Stimulated activated naive CD8-positive, alpha-beta T cell treated with anti-CD3 and anti-CD28 coated beads, Interleukin-15, Interleukin-2, amounts not matched to agents 100 ng/mL and 50 ng/mL, for 24 hours (primary cell): ENCODE data around the gene PCDHGA7.
A peak's percentile ranks its signal among the peaks of the same experiment; 100 is the strongest.
"Not testable (repeated sequence)": the region's sequence is repeated elsewhere in the genome, so short reads cannot be mapped to it uniquely, and the experiment has no call there.

Experiments used
- H3K27ac Mint-ChIP-seq: one replicate; pipeline ENCODE4 v1.8.0; 2021; ENCODE audit warnings: mild to moderate bottlenecking, mixed read lengths
- H3K27me3 Mint-ChIP-seq: one replicate; pipeline ENCODE4 v1.8.0; 2021; ENCODE audit warnings: mixed read lengths
- H3K36me3 Mint-ChIP-seq: one replicate; pipeline ENCODE4 v1.8.0; 2021; ENCODE audit warnings: low read depth, mixed read lengths
- H3K4me1 Mint-ChIP-seq: one replicate; pipeline ENCODE4 v1.8.0; 2021; ENCODE audit warnings: low read depth, mixed read lengths
- H3K4me3 Mint-ChIP-seq: one replicate; pipeline ENCODE4 v1.8.0; 2021; ENCODE audit warnings: mild to moderate bottlenecking, mixed read lengths
- H3K9me3 Mint-ChIP-seq: one replicate; pipeline ENCODE4 v1.8.0; 2021; ENCODE audit warnings: mixed read lengths

PCDHGA7 gene

DNA sequence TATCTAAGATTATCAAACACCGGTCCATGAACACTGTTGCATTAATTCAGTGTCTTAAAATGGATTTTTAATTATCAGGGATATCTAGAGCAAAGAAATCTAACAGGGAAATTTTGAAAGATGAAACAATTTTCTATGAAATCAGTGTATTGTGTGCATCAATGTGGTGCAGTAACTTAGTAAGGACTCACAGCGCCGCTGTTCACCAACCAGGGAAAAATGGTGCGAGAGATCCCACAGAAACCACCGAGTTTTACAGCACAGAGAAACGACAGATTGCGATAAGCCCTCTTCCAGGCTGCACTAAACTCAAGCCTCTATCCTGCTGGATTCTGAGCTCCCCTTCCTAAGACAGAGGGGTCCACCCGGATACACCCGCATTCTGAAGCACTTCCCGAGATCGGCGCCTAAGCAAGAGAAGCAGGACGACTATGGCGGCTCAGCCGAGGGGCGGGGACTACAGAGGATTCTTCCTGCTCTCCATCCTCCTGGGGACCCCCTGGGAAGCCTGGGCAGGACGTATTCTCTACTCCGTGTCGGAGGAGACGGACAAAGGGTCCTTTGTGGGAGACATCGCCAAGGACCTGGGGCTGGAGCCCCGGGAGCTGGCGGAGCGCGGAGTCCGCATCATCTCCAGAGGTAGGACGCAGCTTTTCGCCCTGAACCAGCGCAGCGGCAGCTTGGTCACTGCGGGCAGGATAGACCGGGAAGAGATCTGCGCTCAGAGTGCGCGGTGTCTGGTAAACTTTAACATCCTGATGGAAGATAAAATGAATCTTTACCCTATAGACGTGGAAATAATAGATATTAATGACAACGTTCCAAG lies at the start of gene PCDHGA7:
Gene PCDHGA7, plus strand, starts transcription at position 274 of the 826 bp plus-strand sequence. Its CDS starts 158 bp downstream, at position 432.
- Mint-ChIP-seq H3K27me3 (peaks cover 80% of the 10 kb centered on the region), H3K36me3 (peaks cover 12% of the 10 kb centered on the region), H3K9me3 (peaks cover 32% of the 10 kb centered on the region), H3K4me3 (peak within 1 kb of the TSS; percentile 48), H3K27ac (no peak within 1 kb of the TSS), H3K4me1 (no peaks in the 10 kb centered on the region)

DNA sequence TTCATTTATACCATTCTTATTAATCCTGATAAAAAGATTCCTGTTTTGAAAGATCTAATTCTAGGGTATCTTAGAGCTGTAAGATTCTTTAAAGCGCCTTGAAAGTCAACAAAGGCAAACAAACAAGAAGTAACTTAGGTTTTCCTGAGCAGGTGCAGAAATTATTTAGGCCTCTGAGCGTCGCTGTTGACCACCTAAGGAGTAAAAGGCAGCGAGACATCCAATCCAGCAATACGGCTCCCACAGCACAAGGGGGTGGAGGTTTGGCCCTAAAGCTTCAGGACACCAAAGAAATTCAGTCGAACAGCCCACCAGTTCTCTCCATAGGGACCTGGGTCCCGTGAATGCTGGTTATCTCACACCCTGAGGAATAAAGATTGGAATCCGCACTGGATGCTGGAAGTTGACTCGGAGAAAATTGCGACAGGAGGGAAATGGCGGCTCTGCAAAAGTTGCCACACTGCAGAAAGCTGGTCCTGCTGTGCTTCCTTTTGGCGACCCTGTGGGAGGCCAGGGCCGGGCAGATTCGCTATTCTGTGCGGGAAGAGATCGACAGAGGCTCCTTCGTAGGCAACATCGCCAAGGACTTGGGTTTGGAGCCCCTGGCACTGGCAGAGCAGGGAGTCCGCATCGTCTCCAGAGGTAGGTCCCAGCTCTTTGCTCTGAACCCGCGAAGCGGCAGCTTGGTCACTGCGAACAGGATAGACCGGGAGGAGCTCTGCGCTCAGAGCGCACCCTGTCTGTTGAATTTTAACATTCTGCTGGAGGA lies 43.8 kb upstream of the PCDHGA7 start, which contains the start of gene PCDHGA2:
Gene PCDHGA2, plus strand, starts transcription at position 223 of the 769 bp plus-strand sequence.
- Mint-ChIP-seq H3K9me3 (peaks cover 42% of the 10 kb centered on the region), H3K27me3 (peaks cover 94% of the 10 kb centered on the region), H3K36me3 (peaks cover 28% of the 10 kb centered on the region), H3K4me3 (no peak within 1 kb of the TSS), H3K27ac (no peak within 1 kb of the TSS), H3K4me1 (no peaks in the 10 kb centered on the region)

DNA sequence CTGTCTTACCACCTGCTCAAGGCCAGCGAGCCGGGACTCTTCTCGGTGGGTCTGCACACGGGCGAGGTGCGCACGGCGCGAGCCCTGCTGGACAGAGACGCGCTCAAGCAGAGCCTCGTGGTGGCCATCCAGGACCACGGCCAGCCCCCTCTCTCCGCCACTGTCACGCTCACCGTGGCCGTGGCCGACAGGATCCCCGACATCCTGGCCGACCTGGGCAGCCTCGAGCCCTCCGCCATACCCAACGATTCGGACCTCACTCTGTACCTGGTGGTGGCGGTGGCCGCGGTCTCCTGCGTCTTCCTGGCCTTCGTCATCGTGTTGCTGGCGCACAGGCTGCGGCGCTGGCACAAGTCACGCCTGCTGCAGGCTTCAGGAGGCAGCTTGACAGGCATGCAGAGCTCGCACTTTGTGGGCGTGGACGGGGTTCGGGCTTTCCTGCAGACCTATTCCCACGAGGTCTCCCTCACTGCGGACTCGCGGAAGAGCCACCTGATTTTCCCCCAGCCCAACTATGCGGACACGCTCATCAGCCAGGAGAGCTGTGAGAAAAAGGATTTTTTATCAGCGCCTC lies 41.7 kb upstream of the PCDHGA7 start:
- H3K4me3 Mint-ChIP-seq, H3K27ac Mint-ChIP-seq, H3K4me1 Mint-ChIP-seq: not testable (repeated sequence)
- peaks cover 39% of the 10 kb centered on the region for H3K9me3 Mint-ChIP-seq
- peaks cover 87% of the 10 kb centered on the region for H3K27me3 Mint-ChIP-seq
- peaks cover 31% of the 10 kb centered on the region for H3K36me3 Mint-ChIP-seq

DNA sequence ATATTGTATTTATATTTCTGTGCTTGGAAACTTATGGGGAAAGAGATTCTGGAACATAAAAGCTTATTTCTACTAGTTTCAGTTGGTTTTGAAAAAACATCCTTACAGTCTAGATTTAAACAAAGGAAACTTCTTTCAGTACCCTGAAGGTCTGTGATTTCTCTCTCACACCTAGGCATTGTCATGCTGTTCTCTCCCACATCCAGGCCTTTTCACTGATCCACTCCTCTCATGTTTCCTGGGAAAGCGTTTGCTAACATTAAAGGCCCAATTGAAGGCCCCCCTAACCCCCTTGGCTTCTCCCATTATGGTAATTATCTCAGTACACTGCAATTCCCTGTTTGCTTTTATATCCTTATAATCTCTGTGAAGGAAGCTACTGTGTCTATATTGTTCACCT lies 39.8 kb upstream of the PCDHGA7 start:
- Mint-ChIP-seq H3K27ac (no peak overlapping the region), H3K4me1 (no peaks in the 10 kb centered on the region), H3K4me3 (no peak overlapping the region), H3K9me3 (peaks cover 40% of the 10 kb centered on the region), H3K27me3 (peaks cover 83% of the 10 kb centered on the region), H3K36me3 (peaks cover 32% of the 10 kb centered on the region)

DNA sequence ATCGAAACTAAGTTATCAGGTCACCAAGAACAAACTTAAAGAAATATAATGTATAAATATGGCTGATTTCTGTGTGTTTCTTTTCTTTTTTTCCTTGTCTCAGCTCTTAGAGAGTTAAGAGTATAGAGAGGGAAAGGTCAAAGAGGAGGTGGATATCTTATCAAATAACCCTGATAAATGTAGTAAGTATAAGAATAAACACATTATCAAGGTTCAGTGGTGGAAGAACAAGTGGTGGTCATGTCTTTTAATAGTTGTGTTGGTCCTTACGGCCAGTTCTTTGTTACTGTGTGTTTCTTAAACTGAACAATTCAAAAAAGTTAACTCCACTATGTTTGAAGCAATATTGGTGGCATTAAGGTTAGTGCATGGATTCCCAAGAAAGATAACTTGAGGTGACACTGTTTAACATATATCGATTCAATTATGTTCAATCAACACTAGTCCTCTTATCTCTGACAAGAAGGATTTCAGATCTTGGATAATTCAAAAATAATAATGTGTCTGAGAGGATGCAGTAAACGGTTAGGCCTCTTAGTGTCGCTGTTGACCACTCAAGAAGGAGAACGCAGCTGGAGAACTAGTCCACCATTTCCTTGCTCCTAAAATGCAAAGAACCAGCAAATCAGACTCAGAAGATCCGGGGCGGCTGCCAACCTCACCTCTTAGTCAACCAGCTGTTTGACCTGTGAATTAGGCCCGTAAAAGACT lies 39.1 kb upstream of the PCDHGA7 start, which contains the start of gene PCDHGA3:
Gene PCDHGA3, plus strand, starts transcription at position 588 of the 711 bp plus-strand sequence. CDS start 205 bp downstream, outside the sequence.
- H3K36me3 Mint-ChIP-seq = peaks cover 26% of the 10 kb centered on the region
- peak within 1 kb of the TSS; percentile 39 for H3K4me3 Mint-ChIP-seq
- H3K27me3 Mint-ChIP-seq = peaks cover 81% of the 10 kb centered on the region
- H3K27ac Mint-ChIP-seq = no peak within 1 kb of the TSS
- H3K9me3 Mint-ChIP-seq = peaks cover 34% of the 10 kb centered on the region
- H3K4me1 Mint-ChIP-seq = no peaks in the 10 kb centered on the region

DNA sequence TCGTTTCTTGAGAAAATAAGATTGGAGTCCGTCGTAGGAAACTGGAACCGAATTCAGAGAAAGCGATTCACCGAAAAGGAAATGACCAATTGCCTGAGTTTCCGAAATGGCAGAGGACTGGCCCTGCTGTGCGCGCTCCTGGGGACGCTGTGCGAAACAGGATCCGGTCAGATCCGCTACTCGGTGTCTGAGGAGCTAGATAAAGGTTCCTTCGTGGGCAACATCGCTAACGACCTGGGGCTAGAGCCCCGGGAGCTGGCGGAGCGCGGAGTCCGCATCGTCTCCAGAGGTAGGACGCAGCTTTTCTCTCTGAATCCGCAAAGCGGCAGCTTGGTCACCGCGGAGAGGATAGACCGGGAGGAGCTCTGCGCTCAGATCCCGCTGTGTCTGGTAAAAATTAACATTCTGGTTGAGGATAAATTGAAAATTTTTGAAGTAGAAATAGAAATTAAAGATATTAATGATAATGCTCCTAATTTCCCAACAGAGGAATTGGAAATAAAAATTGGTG lies 38.5 kb upstream of the PCDHGA7 start:
- H3K27ac Mint-ChIP-seq = no peak overlapping the region
- peak overlapping the region; percentile 39 for H3K4me3 Mint-ChIP-seq
- H3K27me3 Mint-ChIP-seq = peaks cover 81% of the 10 kb centered on the region
- H3K36me3 Mint-ChIP-seq = peaks cover 22% of the 10 kb centered on the region
- peaks cover 38% of the 10 kb centered on the region for H3K9me3 Mint-ChIP-seq
- no peaks in the 10 kb centered on the region for H3K4me1 Mint-ChIP-seq

DNA sequence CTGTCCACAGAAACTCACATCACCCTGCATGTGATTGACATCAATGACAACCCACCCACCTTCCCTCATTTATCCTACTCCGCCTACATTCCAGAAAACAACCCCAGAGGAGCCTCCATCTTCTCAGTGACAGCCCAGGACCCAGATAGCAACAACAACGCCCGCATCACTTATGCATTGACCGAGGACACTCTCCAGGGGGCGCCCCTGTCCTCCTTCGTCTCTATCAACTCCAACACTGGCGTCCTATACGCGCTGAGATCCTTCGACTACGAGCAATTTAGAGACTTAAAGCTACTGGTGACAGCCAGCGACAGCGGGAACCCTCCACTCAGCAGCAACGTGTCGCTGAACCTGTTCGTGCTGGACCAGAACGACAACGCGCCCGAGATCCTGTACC lies 37.2 kb upstream of the PCDHGA7 start:
- H3K27me3 Mint-ChIP-seq = peaks cover 81% of the 10 kb centered on the region
- no peak overlapping the region for H3K27ac Mint-ChIP-seq
- peaks cover 35% of the 10 kb centered on the region for H3K9me3 Mint-ChIP-seq
- H3K36me3 Mint-ChIP-seq = peaks cover 20% of the 10 kb centered on the region
- no peaks in the 10 kb centered on the region for H3K4me1 Mint-ChIP-seq
- no peak overlapping the region for H3K4me3 Mint-ChIP-seq

DNA sequence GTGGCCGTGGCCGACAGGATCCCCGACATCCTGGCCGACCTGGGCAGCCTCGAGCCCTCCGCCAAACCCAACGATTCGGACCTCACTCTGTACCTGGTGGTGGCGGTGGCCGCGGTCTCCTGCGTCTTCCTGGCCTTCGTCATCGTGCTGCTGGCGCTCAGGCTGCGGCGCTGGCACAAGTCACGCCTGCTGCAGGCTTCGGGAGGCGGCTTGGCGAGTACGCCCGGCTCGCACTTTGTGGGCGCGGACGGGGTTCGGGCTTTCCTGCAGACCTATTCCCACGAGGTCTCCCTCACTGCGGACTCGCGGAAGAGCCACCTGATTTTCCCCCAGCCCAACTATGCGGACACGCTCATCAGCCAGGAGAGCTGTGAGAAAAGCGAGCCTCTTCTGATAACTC lies 36.5 kb upstream of the PCDHGA7 start:
- Mint-ChIP-seq H3K9me3 (peaks cover 38% of the 10 kb centered on the region), H3K27me3 (peaks cover 84% of the 10 kb centered on the region), H3K36me3 (peaks cover 21% of the 10 kb centered on the region)
- not testable (repeated sequence) for H3K4me1 Mint-ChIP-seq, H3K27ac Mint-ChIP-seq, H3K4me3 Mint-ChIP-seq

DNA sequence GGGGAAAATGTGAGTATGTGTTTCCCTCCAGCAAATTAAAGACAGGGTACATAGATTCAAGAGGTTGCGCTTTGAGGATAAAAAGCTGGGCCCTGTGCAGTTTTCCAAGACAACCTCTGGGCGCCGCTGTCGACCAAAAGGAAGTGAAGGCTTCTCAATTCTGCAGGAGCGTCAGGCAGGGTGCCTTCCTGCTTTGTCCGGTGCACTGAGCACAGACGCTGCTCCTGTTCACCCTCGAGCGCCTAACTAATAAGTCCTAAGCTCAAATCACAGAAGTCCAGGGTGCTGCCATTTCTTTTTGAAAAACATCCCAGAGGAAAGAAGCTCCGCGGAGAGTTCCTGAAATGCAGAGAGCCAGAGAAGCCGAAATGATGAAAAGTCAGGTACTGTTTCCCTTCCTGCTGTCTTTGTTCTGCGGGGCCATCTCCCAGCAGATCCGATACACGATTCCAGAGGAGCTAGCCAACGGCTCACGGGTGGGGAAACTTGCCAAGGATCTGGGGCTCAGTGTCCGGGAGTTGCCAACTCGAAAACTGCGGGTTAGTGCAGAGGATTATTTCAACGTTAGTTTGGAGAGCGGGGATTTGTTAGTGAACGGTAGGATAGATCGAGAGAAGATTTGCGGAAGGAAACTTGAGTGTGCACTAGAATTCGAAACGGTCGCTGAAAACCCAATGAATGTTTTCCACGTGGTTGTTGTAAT lies 32.5 kb upstream of the PCDHGA7 start, which contains the start of gene PCDHGB1:
Gene PCDHGB1, plus strand, starts transcription at position 183 of the 703 bp plus-strand sequence. Its CDS starts 162 bp downstream, at position 345.
- Mint-ChIP-seq H3K9me3 (peaks cover 29% of the 10 kb centered on the region), H3K27me3 (peaks cover 77% of the 10 kb centered on the region), H3K4me3 (no peak within 1 kb of the TSS), H3K36me3 (peaks cover 23% of the 10 kb centered on the region), H3K4me1 (no peaks in the 10 kb centered on the region), H3K27ac (no peak within 1 kb of the TSS)

DNA sequence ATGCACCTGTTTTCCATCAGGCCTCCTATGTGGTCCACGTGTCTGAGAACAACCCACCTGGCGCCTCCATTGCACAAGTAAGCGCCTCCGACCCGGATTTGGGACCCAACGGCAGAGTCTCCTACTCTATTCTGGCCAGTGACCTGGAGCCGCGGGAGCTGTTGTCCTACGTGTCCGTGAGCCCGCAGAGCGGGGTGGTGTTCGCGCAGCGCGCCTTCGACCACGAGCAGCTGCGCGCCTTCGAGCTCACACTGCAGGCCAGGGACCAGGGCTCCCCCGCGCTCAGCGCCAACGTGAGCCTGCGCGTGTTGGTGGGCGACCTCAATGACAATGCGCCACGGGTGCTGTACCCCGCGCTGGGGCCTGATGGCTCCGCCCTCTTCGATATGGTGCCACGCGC lies 31.0 kb upstream of the PCDHGA7 start:
- Mint-ChIP-seq H3K4me3 (no peak overlapping the region), H3K27me3 (peaks cover 80% of the 10 kb centered on the region), H3K4me1 (no peaks in the 10 kb centered on the region), H3K9me3 (peaks cover 30% of the 10 kb centered on the region), H3K27ac (no peak overlapping the region), H3K36me3 (peaks cover 20% of the 10 kb centered on the region)

DNA sequence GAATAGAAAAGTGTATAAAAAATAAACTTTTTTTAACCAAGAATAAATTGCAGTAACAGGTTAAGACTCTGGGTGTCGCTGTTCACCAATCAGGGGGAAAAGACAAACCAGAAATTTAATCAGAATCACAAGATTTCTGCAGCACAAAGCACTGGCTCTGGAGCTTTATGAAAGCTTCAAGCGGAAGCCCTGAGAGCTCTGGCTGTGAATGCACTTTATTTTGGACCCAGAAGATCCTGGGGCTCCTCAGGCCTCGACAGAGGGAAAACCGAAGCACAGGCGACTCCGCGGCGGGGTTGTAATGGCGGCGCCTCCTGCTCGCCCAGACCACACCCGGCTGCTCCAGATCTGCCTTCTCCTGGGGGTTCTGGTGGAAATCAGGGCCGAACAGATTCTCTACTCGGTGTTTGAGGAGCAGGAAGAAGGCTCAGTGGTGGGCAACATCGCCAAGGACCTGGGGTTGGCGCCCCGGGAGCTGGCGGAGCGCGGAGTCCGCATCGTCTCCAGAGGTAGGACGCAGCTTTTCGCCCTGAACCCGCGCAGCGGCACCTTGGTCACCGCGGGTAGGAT lies 27.6 kb upstream of the PCDHGA7 start, which contains the start of gene PCDHGA4:
Gene PCDHGA4, plus strand, starts transcription at position 122 of the 570 bp plus-strand sequence. Its CDS starts 87 bp downstream, at position 209.
- H3K27me3 Mint-ChIP-seq = peaks cover 77% of the 10 kb centered on the region
- H3K27ac Mint-ChIP-seq = no peak within 1 kb of the TSS
- no peak within 1 kb of the TSS for H3K4me3 Mint-ChIP-seq
- peaks cover 25% of the 10 kb centered on the region for H3K36me3 Mint-ChIP-seq
- H3K9me3 Mint-ChIP-seq = peaks cover 26% of the 10 kb centered on the region
- no peaks in the 10 kb centered on the region for H3K4me1 Mint-ChIP-seq

DNA sequence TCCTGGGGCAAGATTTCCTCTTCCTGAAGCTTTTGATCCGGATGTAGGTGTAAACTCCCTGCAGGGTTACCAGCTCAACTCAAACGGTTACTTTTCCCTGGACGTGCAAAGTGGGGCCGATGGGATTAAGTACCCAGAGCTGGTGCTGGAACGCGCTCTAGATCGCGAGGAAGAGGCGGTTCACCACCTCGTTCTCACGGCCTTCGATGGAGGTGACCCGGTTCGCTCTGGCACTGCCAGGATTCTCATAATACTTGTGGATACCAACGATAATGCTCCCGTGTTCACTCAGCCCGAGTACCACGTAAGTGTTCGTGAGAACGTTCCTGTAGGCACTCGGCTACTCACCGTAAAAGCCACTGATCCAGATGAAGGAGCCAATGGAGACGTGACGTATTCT lies 26.9 kb upstream of the PCDHGA7 start:
- Mint-ChIP-seq H3K4me3 (no peak overlapping the region), H3K36me3 (peaks cover 24% of the 10 kb centered on the region), H3K27ac (no peak overlapping the region), H3K27me3 (peaks cover 77% of the 10 kb centered on the region), H3K4me1 (no peaks in the 10 kb centered on the region), H3K9me3 (peaks cover 28% of the 10 kb centered on the region)

DNA sequence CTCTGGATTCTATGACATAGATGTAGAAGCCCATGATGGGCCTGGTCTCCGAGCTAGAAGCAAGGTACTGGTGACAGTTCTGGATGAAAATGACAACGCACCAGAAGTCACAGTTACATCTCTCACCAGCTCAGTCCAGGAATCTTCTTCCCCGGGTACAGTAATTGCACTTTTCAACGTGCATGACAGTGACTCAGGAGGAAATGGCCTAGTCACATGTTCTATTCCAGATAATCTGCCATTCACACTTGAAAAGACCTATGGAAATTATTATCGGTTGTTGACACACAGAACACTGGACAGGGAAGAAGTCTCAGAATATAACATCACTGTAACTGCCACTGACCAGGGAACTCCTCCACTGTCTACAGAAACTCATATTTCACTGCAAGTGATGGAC lies 26.4 kb upstream of the PCDHGA7 start:
- Mint-ChIP-seq H3K27me3 (peaks cover 77% of the 10 kb centered on the region), H3K9me3 (peaks cover 30% of the 10 kb centered on the region), H3K27ac (no peak overlapping the region), H3K36me3 (peaks cover 29% of the 10 kb centered on the region), H3K4me1 (no peaks in the 10 kb centered on the region), H3K4me3 (no peak overlapping the region)
